HEK293 (cell line): ENCODE data around the gene NFATC2IP.

Experiments
- CTCF ChIA-PET: fragments of 350-600 bp; formaldehyde crosslinking; extraction: SDS; loops from one replicate; lab custom pipeline; 2021; ENCODE audit warnings: antibody characterized with exemption; lab: Yijun Ruan, JAX
- POLR2A ChIA-PET: fragments of 300-600 bp; formaldehyde crosslinking; extraction: SDS; loops from one replicate; lab custom pipeline; 2020; ENCODE audit warnings: antibody characterized with exemption, inconsistent platforms; lab: Yijun Ruan, JAX
- H3K27ac ChIP-seq: fragments of 200-500 bp; sonication (Bioruptor generic); 2 replicates; pipeline ENCODE4 v1.5.1; 2014; ENCODE audit warnings: low read depth, low read length, control low read depth, inconsistent platforms; ENCODE audit errors: extremely low read depth
- H3K36me3 ChIP-seq, 2 experiments: fragments of 200-500 bp in 1 of 2; sonication (Bioruptor generic) in 1 of 2; 1 replicate in 1 of 2; 2 replicates in 1 of 2; pipeline ENCODE4 v1.5.1; 2014 to 2017; ENCODE audit warnings: inconsistent platforms in 2 of 2, low read length in 2 of 2; ENCODE audit not compliant: control insufficient read depth in 2 of 2, insufficient read depth in 1 of 2
- H3K4me1 ChIP-seq: fragments of 200-500 bp; sonication (Bioruptor generic); 2 replicates; pipeline ENCODE4 v1.5.1; 2014; ENCODE audit warnings: mild to moderate bottlenecking, low read length, inconsistent platforms; ENCODE audit not compliant: control insufficient read depth, insufficient read depth
- H3K4me3 ChIP-seq: 2 replicates; pipeline ENCODE4 v1.5.1; 2011; ENCODE audit warnings: low read depth, mild to moderate bottlenecking, control low read depth, low read length, moderate library complexity
- H3K9me3 ChIP-seq: fragments of 200-500 bp; sonication (Bioruptor generic); 2 replicates; pipeline ENCODE4 v1.5.1; 2014; ENCODE audit warnings: low read depth, low read length, inconsistent platforms; ENCODE audit not compliant: control insufficient read depth, insufficient read depth
- FEZF1 ChIP-seq: fragments of 450-650 bp; formaldehyde crosslinking; IDR thresholded peaks from 2 replicates; pipeline ENCODE4 v1.5.1; 2016; ENCODE audit warnings: missing biosample characterization, missing genetic modification characterization
- GLIS2 ChIP-seq: fragments of 450-650 bp; formaldehyde crosslinking; IDR thresholded peaks from 2 replicates; pipeline ENCODE4 v1.5.1; 2016; ENCODE audit warnings: missing biosample characterization, missing genetic modification characterization
- HOXA7 ChIP-seq: sonication (generic); formaldehyde crosslinking; IDR thresholded peaks from 2 replicates; pipeline ENCODE4 v1.8.1; 2022; ENCODE audit warnings: missing genetic modification reagents, borderline replicate concordance
- HOXC10 ChIP-seq: sonication (generic); formaldehyde crosslinking; IDR thresholded peaks from 2 replicates; pipeline ENCODE4 v1.8.1; 2023; ENCODE audit warnings: mild to moderate bottlenecking, missing genetic modification reagents
- PRDM1 ChIP-seq: fragments of 450-650 bp; formaldehyde crosslinking; IDR thresholded peaks from 2 replicates; pipeline ENCODE4; 2016; ENCODE audit warnings: missing biosample characterization, missing genetic modification characterization
- PRDM10 ChIP-seq: fragments of 450-650 bp; formaldehyde crosslinking; IDR thresholded peaks from 2 replicates; pipeline ENCODE4 v1.5.1; 2016; ENCODE audit warnings: missing biosample characterization, missing genetic modification characterization
- REPIN1 ChIP-seq: fragments of 450-650 bp; formaldehyde crosslinking; IDR thresholded peaks from 2 replicates; pipeline ENCODE4 v1.5.1; 2017; ENCODE audit warnings: missing biosample characterization, missing genetic modification characterization, low read depth
- SCRT1 ChIP-seq: fragments of 450-650 bp; formaldehyde crosslinking; IDR thresholded peaks from 2 replicates; pipeline ENCODE4 v1.5.1; 2016; ENCODE audit warnings: missing biosample characterization, missing genetic modification characterization, borderline replicate concordance
- TCF7L2 ChIP-seq: IDR thresholded peaks from 2 replicates; pipeline ENCODE4 v1.6.1; 2011; ENCODE audit warnings: low read depth, mild to moderate bottlenecking, inconsistent platforms, low read length, moderate library complexity, borderline replicate concordance
- TSHZ1 ChIP-seq: fragments of 450-650 bp; formaldehyde crosslinking; IDR thresholded peaks from 2 replicates; pipeline ENCODE4 v1.5.1; 2016; ENCODE audit warnings: missing biosample characterization, missing genetic modification characterization, borderline replicate concordance
- ZBTB21 ChIP-seq: fragments of 450-650 bp; formaldehyde crosslinking; IDR thresholded peaks from 2 replicates; pipeline ENCODE4 v1.5.1; 2017; ENCODE audit warnings: missing biosample characterization, missing genetic modification characterization
- ZBTB26 ChIP-seq: fragments of 450-650 bp; formaldehyde crosslinking; optimal IDR thresholded peaks from 2 replicates; pipeline ENCODE3; 2016; ENCODE audit warnings: missing biosample characterization, mild to moderate bottlenecking, missing genetic modification characterization
- ZBTB7A ChIP-seq: fragments of 450-650 bp; formaldehyde crosslinking; IDR thresholded peaks from 2 replicates; pipeline ENCODE4 v1.5.1; 2016; ENCODE audit warnings: low read depth, missing biosample characterization, missing genetic modification characterization
- ZNF121 ChIP-seq: fragments of 450-650 bp; formaldehyde crosslinking; IDR thresholded peaks from 2 replicates; pipeline ENCODE4 v1.5.1; 2016; ENCODE audit warnings: missing biosample characterization, missing genetic modification characterization
- ZNF148 ChIP-seq: fragments of 450-650 bp; formaldehyde crosslinking; IDR thresholded peaks from 2 replicates; pipeline ENCODE4 v1.5.0; 2017; ENCODE audit warnings: missing biosample characterization, missing genetic modification characterization, borderline replicate concordance
- ZNF155 ChIP-seq: fragments of 450-650 bp; formaldehyde crosslinking; IDR thresholded peaks from 2 replicates; pipeline ENCODE4 v1.5.1; 2016; ENCODE audit warnings: missing biosample characterization, missing genetic modification characterization
- ZNF24 ChIP-seq: fragments of 450-650 bp; formaldehyde crosslinking; IDR thresholded peaks from 2 replicates; pipeline ENCODE4 v1.5.1; 2016; ENCODE audit warnings: missing biosample characterization, missing genetic modification characterization
- ZNF302 ChIP-seq: fragments of 450-650 bp; formaldehyde crosslinking; IDR thresholded peaks from 2 replicates; pipeline ENCODE4 v1.5.1; 2016; ENCODE audit warnings: missing biosample characterization, missing genetic modification characterization, low read depth
- ZNF350 ChIP-seq: fragments of 450-650 bp; formaldehyde crosslinking; IDR thresholded peaks from 2 replicates; pipeline ENCODE4 v1.5.0; 2017; ENCODE audit warnings: missing biosample characterization, mild to moderate bottlenecking, missing genetic modification characterization
- ZNF391 ChIP-seq: fragments of 450-650 bp; formaldehyde crosslinking; IDR thresholded peaks from 2 replicates; pipeline ENCODE4 v1.5.1; 2016; ENCODE audit warnings: low read depth, missing biosample characterization, missing genetic modification characterization, borderline replicate concordance
- ZNF416 ChIP-seq: fragments of 450-650 bp; formaldehyde crosslinking; IDR thresholded peaks from 2 replicates; pipeline ENCODE4 v1.5.1; 2016; ENCODE audit warnings: missing biosample characterization, missing genetic modification characterization
- ZNF501 ChIP-seq: fragments of 450-650 bp; formaldehyde crosslinking; IDR thresholded peaks from 2 replicates; pipeline ENCODE4 v1.5.1; 2016; ENCODE audit warnings: missing biosample characterization, missing genetic modification characterization
- ZSCAN4 ChIP-seq: fragments of 450-650 bp; formaldehyde crosslinking; IDR thresholded peaks from 2 replicates; pipeline ENCODE4 v1.5.1; 2017; ENCODE audit warnings: missing biosample characterization, missing genetic modification characterization

The NFATC2IP gene

GRCh38 chr16:28982949-28983348 lies 32.2 kb downstream of the NFATC2IP start:
- CTCF ChIA-PET: interaction anchor here (0.6 to 1.2 kb wide), 2 partner anchors 12 to 17 kb away, joined by 4 read pairs; no protein-coding TSS in a partner anchor
- TF ChIP-seq ZNF155 (tag by site-specific recombination) (no peak), FEZF1 (no peak), ZNF501 (tag by site-specific recombination) (no peak), ZNF416 (tag by site-specific recombination) (no peak), PRDM10 (tag by site-specific recombination) (no peak), ZBTB21 (tag by site-specific recombination) (no peak), HOXC10 (CRISPR knock-in tag) (no peak), GLIS2 (tag by site-specific recombination) (no peak), TCF7L2 (no peak), ZBTB7A (tag by site-specific recombination) (no peak)
- Histone ChIP-seq H3K27ac (no peak overlapping the region), H3K4me3 (no peak overlapping the region), H3K9me3 (no peaks in the 10 kb centered on the region), H3K4me1 (no peaks in the 10 kb centered on the region), H3K36me3 (peaks cover 0 to 69% of the 10 kb centered on the region in 2 experiments; a peak in 2 of 3 replicates)
- POLR2A ChIA-PET: no interaction called here

- H3K36me3 ChIP-seq: peaks cover 0 to 62% of the 10 kb centered on the region in 2 experiments; a peak in 2 of 3 replicates
- H3K4me1 ChIP-seq: no peaks in the 10 kb centered on the region
- no peaks in the 10 kb centered on the region for H3K9me3 ChIP-seq
- CTCF ChIA-PET: interaction anchor here (0.6 to 1.2 kb wide), 2 partner anchors 9 to 17 kb away, joined by 4 to 5 read pairs; partner anchors contain the start of gene SPNS1
- POLR2A ChIA-PET: no interaction called here
- no peak overlapping the region for H3K27ac ChIP-seq
- no peak overlapping the region for H3K4me3 ChIP-seq
- TF ChIP-seq HOXA7 (no peak), ZNF121 (no peak), ZSCAN4 (tag by site-specific recombination) (no peak), TSHZ1 (no peak), ZNF391 (tag by site-specific recombination) (no peak), REPIN1 (no peak), PRDM1 (tag by site-specific recombination) (no peak), ZNF350 (tag by site-specific recombination) (no peak), ZBTB26 (tag by site-specific recombination) (no peak), SCRT1 (no peak), ZNF302 (no peak), ZNF148 (tag by site-specific recombination) (no peak), ZNF24 (tag by site-specific recombination) (no peak)
These were observed 32.9 kb downstream of the NFATC2IP start for GRCh38 chr16:28983644-28984043.
